Stimulated activated CD8-positive, alpha-beta memory T cell treated with anti-CD3 and anti-CD28 coated beads, Interleukin-7, amount 100 ng/mL, for 24 hours (primary cell): ENCODE results near the gene RAMP3.

Experiments used
- DNase-seq: peaks from one replicate; pipeline ENCODE4 v3.0.0-alpha.2; 2020; ENCODE audit warnings: low read depth

Gene RAMP3

DNA sequence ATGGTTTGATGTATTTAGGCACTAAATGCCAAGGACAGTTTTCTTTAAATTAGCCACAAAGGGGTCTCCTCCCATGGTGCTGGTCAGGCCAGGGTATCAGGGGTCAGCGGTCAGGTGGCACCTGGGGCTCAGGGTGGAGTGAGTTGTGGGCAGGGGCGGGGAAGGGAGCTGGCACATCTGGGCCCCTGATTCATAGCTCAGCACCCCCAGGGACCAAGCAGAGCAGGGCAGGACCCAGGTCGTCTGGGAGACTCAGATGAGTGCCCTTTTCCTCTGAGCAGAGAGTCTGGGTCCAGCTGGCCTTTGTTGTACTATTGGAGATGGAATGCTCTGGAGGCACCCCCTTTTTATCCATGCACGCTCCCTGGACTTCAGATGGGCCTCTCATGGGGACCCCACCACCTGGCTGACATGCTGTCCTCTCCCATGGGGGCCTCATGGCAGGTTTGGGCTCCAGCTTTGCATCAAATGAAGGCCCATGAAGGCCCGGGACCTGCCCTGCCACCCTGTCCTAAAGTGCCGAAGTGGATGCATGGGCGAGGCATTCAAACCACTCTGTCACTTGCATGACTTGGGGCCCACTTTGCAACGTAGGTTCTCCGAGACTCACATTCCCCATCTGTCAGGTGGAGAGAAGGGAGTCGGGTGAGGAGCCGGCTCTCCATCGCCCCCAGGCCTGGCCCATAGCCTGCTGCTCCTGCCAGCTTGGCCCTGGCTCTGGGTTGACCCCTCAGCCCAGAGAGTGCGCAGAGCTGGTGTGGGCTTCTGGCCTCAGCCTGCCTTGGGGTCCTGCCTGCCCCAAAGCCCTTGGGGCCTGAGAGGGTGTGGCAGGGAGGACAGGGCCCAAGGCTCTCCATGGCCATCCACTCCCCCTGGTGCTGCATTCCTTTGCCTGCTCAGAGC lies 66.4 kb downstream of the RAMP3 start:
- no peak for DNase-seq

DNA sequence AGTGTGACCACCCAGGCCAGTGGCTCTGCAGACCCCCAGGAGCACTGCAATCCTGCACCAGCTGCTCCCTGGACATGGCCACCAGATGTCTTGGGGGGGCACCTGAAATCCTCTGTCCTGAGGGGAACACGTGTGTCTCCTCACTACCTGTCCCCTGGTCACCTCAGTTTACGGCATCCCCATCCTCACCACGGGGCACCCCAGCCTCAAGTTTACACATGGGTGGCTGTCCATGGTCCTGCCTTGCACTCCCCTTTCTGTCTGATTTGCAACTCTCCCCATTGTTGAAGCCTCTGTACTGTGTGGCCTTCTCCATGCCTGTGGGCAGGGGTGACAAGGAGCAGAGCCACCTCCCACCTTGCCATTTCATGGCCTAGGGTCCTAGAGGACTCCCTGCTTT lies 67.2 kb downstream of the RAMP3 start:
- no peak for DNase-seq

DNA sequence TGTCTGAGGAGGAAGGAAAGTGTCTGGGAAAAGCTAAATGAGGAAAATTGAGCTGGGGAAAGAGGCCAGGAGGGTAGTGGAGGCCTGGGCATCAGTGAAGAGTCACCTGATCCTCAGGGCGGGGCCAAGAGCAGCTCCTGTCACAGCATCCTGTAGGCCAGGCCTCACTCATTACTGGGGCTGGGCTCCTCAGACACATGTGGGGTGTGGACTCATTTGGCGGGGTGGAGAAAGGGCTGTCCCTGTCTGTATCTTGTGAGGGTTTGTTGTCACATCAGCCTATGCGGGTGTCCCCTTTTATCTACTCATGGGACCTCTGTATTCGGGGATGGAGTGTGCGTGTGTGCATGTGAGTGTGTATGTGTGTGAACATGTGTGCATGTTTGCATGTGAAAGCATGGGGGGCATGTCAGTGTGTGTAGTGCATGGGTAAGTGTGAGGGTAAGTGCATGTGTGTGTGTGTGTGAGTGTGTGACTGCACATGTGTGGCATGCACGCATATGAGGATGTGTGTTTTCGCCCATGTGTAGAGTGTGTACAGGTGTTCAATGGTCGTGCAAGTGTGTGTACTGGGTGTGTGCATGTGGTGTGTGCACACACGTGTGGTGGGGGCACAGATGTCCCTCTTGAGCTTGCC lies 67.8 kb downstream of the RAMP3 start:
- no peak for DNase-seq

DNA sequence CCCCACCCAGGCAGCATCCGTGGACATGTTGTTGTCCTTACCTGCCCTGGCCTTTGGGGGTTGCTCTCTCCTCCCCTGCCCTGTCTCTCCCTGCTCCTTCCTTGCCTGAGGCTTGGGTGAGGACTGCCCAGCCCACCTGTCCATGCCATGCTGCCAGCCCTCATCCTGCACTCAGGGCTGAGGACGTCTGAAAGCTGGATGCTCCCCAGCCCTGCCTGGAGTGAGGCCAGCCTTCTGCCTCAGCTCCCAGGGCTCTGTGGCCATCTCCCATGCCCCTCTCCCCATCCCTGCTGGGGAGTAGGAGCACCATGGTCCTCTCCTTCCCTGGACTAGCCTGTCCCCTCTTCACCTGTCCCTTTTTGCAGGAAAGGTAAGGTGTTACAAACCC lies 68.4 kb downstream of the RAMP3 start:
- DNase-seq = no peak

DNA sequence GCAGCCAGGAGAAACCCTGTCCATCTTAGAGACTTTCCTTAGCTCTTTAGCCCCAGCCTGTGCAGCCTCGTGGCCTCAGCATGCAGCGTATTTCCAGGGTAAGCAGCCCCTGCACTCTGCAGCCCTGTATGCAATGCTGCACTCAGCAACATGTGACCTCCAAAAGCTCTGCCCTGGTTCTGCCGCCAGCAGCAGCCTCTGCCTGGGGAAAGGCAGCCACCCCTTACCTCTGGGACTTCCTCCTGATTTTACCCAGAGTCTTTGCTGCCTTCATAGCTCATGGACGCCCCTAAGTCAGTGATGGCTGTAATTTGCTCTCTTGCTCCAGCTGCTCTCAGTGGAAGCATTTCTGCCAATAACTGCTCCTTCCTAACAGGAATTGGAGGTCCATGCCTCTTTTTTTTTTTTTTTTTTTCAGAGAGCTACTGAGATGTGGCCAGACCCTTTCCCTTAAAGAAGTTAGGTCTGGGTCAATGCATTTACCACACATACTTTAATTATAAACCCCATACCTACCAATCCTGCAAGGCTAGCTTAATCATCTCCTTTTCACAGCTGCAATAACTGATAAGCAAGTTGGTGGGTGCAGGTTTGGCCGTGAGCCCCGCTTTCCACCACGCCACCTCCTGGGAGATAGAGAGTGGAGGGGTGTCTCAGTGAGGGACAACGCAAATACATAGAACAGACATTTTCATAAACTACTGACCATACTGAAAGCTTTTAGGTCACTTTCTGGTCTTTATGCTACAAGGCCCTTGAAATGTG lies 71.7 kb downstream of the RAMP3 start:
- no peak for DNase-seq

DNA sequence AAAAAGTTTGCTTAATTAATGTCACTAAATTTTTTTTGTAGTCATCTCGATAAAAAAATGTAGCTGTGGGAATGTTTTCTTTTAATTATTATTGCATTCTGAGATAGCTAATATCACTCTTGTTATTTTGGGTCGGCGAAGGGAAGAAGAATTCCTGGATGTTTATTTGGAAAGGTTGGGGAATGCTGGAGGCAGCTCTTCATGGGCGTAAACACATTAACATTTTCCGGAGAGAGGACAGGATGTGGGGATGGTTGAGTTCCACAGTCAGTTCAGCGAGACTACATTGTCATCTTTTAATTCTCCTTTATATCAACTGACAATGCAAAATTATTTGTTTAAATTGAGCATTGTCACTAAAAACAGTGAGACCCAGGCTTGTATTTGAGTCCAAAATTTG lies 72.5 kb downstream of the RAMP3 start:
- DNase-seq = no peak

DNA sequence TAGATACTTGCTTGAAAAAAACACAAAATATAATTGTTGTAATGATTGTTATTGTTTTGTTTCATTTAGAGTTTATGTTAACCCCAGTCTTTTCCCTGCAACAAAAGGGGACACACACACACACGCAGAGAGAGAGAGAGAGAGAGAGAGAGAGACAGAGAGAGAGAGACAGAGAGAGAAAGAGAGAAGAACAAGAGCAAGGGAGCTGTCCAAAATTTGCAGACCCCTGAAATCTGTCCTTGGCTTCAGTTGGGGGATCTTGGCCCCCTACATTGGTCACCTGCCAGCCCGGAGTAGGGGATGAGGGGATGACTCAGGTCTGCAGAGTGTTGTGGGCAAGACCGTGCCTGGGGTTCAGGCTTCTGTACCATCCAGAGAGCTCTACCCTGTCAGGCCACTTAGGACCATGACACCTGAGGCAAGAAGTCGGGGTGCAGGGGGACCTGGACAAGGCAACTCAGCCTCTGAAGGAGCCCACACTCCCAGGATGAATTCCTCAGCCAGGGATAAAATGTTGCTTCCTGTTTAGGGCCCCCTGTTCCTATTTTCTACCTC lies 73.1 kb downstream of the RAMP3 start:
- DNase-seq = no peak

DNA sequence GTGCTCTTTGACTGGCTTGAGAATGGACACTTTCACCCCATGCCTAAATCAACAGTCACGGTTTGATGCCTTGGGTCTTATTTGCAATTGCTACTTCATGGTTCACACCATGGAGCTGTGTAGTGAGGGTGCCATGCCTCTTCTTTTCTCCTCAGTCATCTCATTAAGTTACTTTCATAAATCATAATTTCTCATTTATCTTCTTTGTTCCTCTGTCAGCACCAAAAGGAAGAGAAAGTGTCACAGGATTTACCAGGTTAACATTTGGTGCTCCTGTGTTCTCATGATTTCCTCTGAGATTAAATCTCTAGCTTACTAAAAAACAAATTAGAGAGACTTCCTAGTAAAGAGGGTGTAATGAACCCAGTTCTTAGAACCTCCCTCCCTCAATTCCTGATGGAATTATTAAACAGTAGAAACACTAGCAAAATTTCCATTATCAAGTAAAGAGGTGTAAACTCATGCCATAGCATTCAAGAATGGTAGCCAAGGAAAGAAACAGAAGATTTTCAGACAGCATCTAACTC lies 75.7 kb downstream of the RAMP3 start:
- DNase-seq = no peak
